Body of pancreas (tissue), 4 donors: ENCODE results near the gene DNAJB8. TPM values are rescaled to one million over a fixed set of nuclear protein-coding genes. Genes with fewer than 3 reads are reported as not detected.

ENCODE experiments used
- ATAC-seq: fragments of 150-250 bp; one replicate; pipeline ENCODE4 v1.9.1; 2016
- DNase-seq, 4 donors: peaks; one replicate each; pipeline ENCODE4 v3.0.0-alpha.2; 2019
- H3K27ac ChIP-seq, 4 donors: fragments of 200-600 bp; sonication (generic); 1 replicate in 3 of 4; 2 replicates in 1 of 4; pipeline versions ENCODE4 v1.5.1 to v1.6.1; 2016 to 2019; ENCODE audit warnings: mild to moderate bottlenecking in 1 of 4, mixed read lengths in 1 of 4, moderate library complexity in 1 of 4
- H3K27me3 ChIP-seq, 2 donors: fragments of 200-600 bp; sonication (generic); one replicate each; pipeline ENCODE4 v1.6.0; 2016; ENCODE audit warnings: mild to moderate bottlenecking in 1 of 2
- H3K36me3 ChIP-seq, 2 donors: fragments of 200-600 bp; sonication (generic); replicated peaks in 1 of 2; 2 replicates each; pipeline ENCODE4 v1.5.1; 2016; ENCODE audit warnings: low read depth in 2 of 2; ENCODE audit not compliant: insufficient read depth in 1 of 2
- H3K4me1 ChIP-seq: fragments of 200-600 bp; sonication (generic); one replicate; pipeline ENCODE4 v1.6.0; 2016
- H3K4me3 ChIP-seq, 2 donors: fragments of 200-600 bp; sonication (generic); 1 replicate in 1 of 2; 2 replicates in 1 of 2; pipeline ENCODE4 v1.5.1; 2016 to 2019
- H3K9me3 ChIP-seq, 3 donors: fragments of 200-600 bp; sonication (generic); 1 replicate in 2 of 3; 2 replicates in 1 of 3; pipeline ENCODE4 v1.5.1; 2016
- CTCF ChIP-seq, 7 experiments: fragments of 450-650 bp in 4 of 7; fragments of 200-600 bp in 3 of 7; sonication (generic) in 3 of 7; IDR thresholded peaks; one replicate each; pipeline ENCODE4 v1.5.1; 2016 to 2019; ENCODE audit warnings: antibody characterized with exemption in 7 of 7
- POLR2A ChIP-seq, 3 donors: fragments of 450-650 bp; IDR thresholded peaks; one replicate each; pipeline ENCODE4 v1.6.1; 2016; ENCODE audit warnings: antibody characterized with exemption in 3 of 3, mild to moderate bottlenecking in 2 of 3
- WGBS, 2 donors: methylation state at CpG; one replicate each; pipeline ENCODE4 v1.1.5; 2017; 5-methylcytosine and 5-hydroxymethylcytosine counted together
- intact Hi-C: fragments of 100-400 bp; cut with DNase I; formaldehyde crosslinking; loops from one replicate; pipeline ENCODE4 v1.15.1; 2023
- total RNA-seq, 2 donors: library from RNA; depleted of rRNA; stranded (reverse); fragments of >200 nt; gene quantifications; one replicate each; pipeline ENCODE4 v1.1.0, GENCODE V29; 2016

DNAJB8 gene
- total RNA-seq, 2 donors from 2014 or later: not detected

GRCh38 chr3:128433837-128434165 is 32.9 kb downstream of the DNAJB8 start:
- no peak for DNase-seq
- Histone ChIP-seq H3K4me3 (no peak overlapping the region), H3K9me3 (no peaks in the 10 kb centered on the region), H3K27ac (no peak overlapping the region), H3K36me3 (no peaks in the 10 kb centered on the region), H3K27me3 (no peaks in the 10 kb centered on the region), H3K4me1 (peaks cover 28% of the 10 kb centered on the region)
- 82% methylated on average over 2 of the region's 2 CpGs; no CpG with 5 or more reads in 1 of the 2 donors for WGBS, 2 donors
- intact Hi-C loops: no loop called here
- ATAC-seq: no peak
- no peak for TF ChIP-seq POLR2A (IDR thresholded peaks at IDR 0.05)
- TF ChIP-seq CTCF (IDR thresholded peaks at IDR 0.05): no peak

GRCh38 chr3:128432971-128433836 is 33.5 kb downstream of the DNAJB8 start:
- Histone ChIP-seq H3K27ac (peak overlapping the region in 1 of 4 donors; percentile 0), H3K9me3 (no peaks in the 10 kb centered on the region), H3K36me3 (no peaks in the 10 kb centered on the region), H3K4me3 (no peak overlapping the region), H3K4me1 (peaks cover 28% of the 10 kb centered on the region), H3K27me3 (no peaks in the 10 kb centered on the region)
- DNase-seq (peak in 2 of 4 donors; percentile 35 to 56), ATAC-seq (peak; percentile 43)
- intact Hi-C loops: no loop called here
- 25 to 100% methylated on average over 2 to 32 of the region's 53 CpGs for WGBS, 2 donors
- TF ChIP-seq POLR2A (IDR thresholded peaks at IDR 0.05) (no peak), CTCF (IDR thresholded peaks at IDR 0.05) (peak in 1 of 7 experiments; percentile 16)

- peak overlapping the region in 1 of 4 donors; percentile 0 for H3K27ac ChIP-seq
- WGBS, 2 donors: 33 to 45% methylated on average over 29 to 34 of the region's 43 CpGs
- DNase-seq (peak in 2 of 4 donors; percentile 41 to 45), ATAC-seq (peak; percentile 22)
- intact Hi-C loops: no loop called here
- TF ChIP-seq CTCF (IDR thresholded peaks at IDR 0.05) (no peak), POLR2A (IDR thresholded peaks at IDR 0.05) (peak in 1 of 3 donors; percentile 9)
- H3K9me3 ChIP-seq: no peaks in the 10 kb centered on the region
- no peaks in the 10 kb centered on the region for H3K27me3 ChIP-seq
- no peak overlapping the region for H3K4me3 ChIP-seq
- H3K36me3 ChIP-seq: no peaks in the 10 kb centered on the region
- peaks cover 28% of the 10 kb centered on the region for H3K4me1 ChIP-seq
Observed at GRCh38 chr3:128432301-128432970, 34.3 kb downstream of the DNAJB8 start.

- Histone ChIP-seq H3K4me3 (no peak overlapping the region), H3K9me3 (no peaks in the 10 kb centered on the region), H3K36me3 (no peaks in the 10 kb centered on the region), H3K27ac (no peak overlapping the region), H3K27me3 (no peaks in the 10 kb centered on the region), H3K4me1 (peaks cover 28% of the 10 kb centered on the region)
- DNase-seq (no peak), ATAC-seq (no peak)
- TF ChIP-seq CTCF (IDR thresholded peaks at IDR 0.05) (no peak), POLR2A (IDR thresholded peaks at IDR 0.05) (no peak)
- WGBS, 2 donors: 84 to 87% methylated on average over 13 of the region's 13 CpGs
- intact Hi-C loops: no loop called here
Observed at GRCh38 chr3:128431803-128432300, 34.8 kb downstream of the DNAJB8 start.
